ENCODE results near the gene INTS11. TPM values are rescaled to one million over a fixed set of nuclear protein-coding genes. Genes with fewer than 3 reads are reported as not detected.
"Not testable (repeated sequence)": the region's sequence is repeated elsewhere in the genome, so short reads cannot be mapped to it uniquely, and the experiment has no call there.

The INTS11 gene
- total RNA-seq, 3 donors from 2014 or later (not counting 1 experiment from before 2014, with no cell fraction given) = 150 to 189 (median 181) TPM

- Mint-ChIP-seq H3K27me3 (ENCODE audit: low read depth in 2 of 2) (no peaks in the 10 kb centered on the region), H3K36me3 (no peaks in the 10 kb centered on the region), H3K4me3 (peak overlapping the region; percentile 67), H3K9me3 (no peaks in the 10 kb centered on the region), H3K27ac (peak overlapping the region; percentile 38 to 79), H3K4me1 (peaks cover 10 to 27% of the 10 kb centered on the region in 2 donors)
- ATAC-seq = peak; percentile 34 to 62 (median 40)
- WGBS (ENCODE audit: insufficient coverage) = 30% methylated on average over 26 of the region's 26 CpGs
- H3K36me3 ChIP-seq (ENCODE audit: control insufficient read depth, insufficient read depth, low read length) = peaks cover 9% of the 10 kb centered on the region
- H3K4me1 ChIP-seq (ENCODE audit: control insufficient read depth, insufficient read depth, low read length) = peaks cover 49% of the 10 kb centered on the region
- no peaks in the 10 kb centered on the region for H3K9me3 ChIP-seq (ENCODE audit: control insufficient read depth, insufficient read depth, low read length)
- H3K27ac ChIP-seq (ENCODE audit: low read length) = peak overlapping the region; percentile 65
- DNase-seq = peak; percentile 76 to 84
- H3K4me3 ChIP-seq (ENCODE audit: low read length) = no peak overlapping the region
- TF ChIP-seq CTCF (IDR thresholded peaks at IDR 0.05) = peak; percentile 83
- intact Hi-C loops (cut with micrococcal nuclease) = no loop called here
- no peaks in the 10 kb centered on the region for H3K27me3 ChIP-seq (ENCODE audit: control insufficient read depth, insufficient read depth, low read length)
These were observed 47.6 kb upstream of the INTS11 start for GRCh38 chr1:1371746-1372711.

GRCh38 chr1:1371364-1371745, 46.9 kb upstream of the INTS11 start:
- Mint-ChIP-seq H3K9me3 (no peaks in the 10 kb centered on the region), H3K36me3 (no peaks in the 10 kb centered on the region), H3K27ac (peak overlapping the region in 1 of 2 donors; percentile 79), H3K4me1 (peaks cover 10 to 27% of the 10 kb centered on the region in 2 donors), H3K27me3 (ENCODE audit: low read depth in 2 of 2) (no peaks in the 10 kb centered on the region), H3K4me3 (peak overlapping the region; percentile 32)
- WGBS (ENCODE audit: insufficient coverage) = 7% methylated on average over 12 of the region's 12 CpGs
- ATAC-seq = peak; percentile 54 to 72 (median 59)
- Histone ChIP-seq H3K27ac (ENCODE audit: low read length) (peak overlapping the region; percentile 65), H3K36me3 (ENCODE audit: control insufficient read depth, insufficient read depth, low read length) (peaks cover 9% of the 10 kb centered on the region), H3K4me3 (ENCODE audit: low read length) (no peak overlapping the region), H3K9me3 (ENCODE audit: control insufficient read depth, insufficient read depth, low read length) (no peaks in the 10 kb centered on the region), H3K4me1 (ENCODE audit: control insufficient read depth, insufficient read depth, low read length) (peaks cover 49% of the 10 kb centered on the region), H3K27me3 (ENCODE audit: control insufficient read depth, insufficient read depth, low read length) (no peaks in the 10 kb centered on the region)
- peak; percentile 64 to 93 for DNase-seq
- intact Hi-C loops (cut with micrococcal nuclease) = no loop called here
- TF ChIP-seq CTCF (IDR thresholded peaks at IDR 0.05) = no peak

GRCh38 chr1:1370771-1371300, 46.4 kb upstream of the INTS11 start:
- Mint-ChIP-seq H3K9me3 (no peaks in the 10 kb centered on the region), H3K4me1 (peaks cover 10 to 27% of the 10 kb centered on the region in 2 donors), H3K27me3 (ENCODE audit: low read depth in 2 of 2) (no peaks in the 10 kb centered on the region), H3K27ac (peak overlapping the region in 1 of 2 donors; percentile 79), H3K36me3 (no peaks in the 10 kb centered on the region), H3K4me3 (peak overlapping the region; percentile 32)
- no peak for TF ChIP-seq CTCF (IDR thresholded peaks at IDR 0.05)
- no peak for ATAC-seq
- no peak overlapping the region for H3K4me3 ChIP-seq (ENCODE audit: low read length)
- peaks cover 46% of the 10 kb centered on the region for H3K4me1 ChIP-seq (ENCODE audit: control insufficient read depth, insufficient read depth, low read length)
- H3K27ac ChIP-seq (ENCODE audit: low read length) = no peak overlapping the region
- WGBS (ENCODE audit: insufficient coverage) = 72% methylated on average over 16 of the region's 16 CpGs
- intact Hi-C loops (cut with micrococcal nuclease) = no loop called here
- no peaks in the 10 kb centered on the region for H3K9me3 ChIP-seq (ENCODE audit: control insufficient read depth, insufficient read depth, low read length)
- no peaks in the 10 kb centered on the region for H3K27me3 ChIP-seq (ENCODE audit: control insufficient read depth, insufficient read depth, low read length)
- DNase-seq = peak in 1 of 2 donors; percentile 43
- peaks cover 9% of the 10 kb centered on the region for H3K36me3 ChIP-seq (ENCODE audit: control insufficient read depth, insufficient read depth, low read length)

GRCh38 chr1:1370094-1370493, 45.6 kb upstream of the INTS11 start:
- H3K4me1 Mint-ChIP-seq = peaks cover 5 to 23% of the 10 kb centered on the region in 2 donors
- H3K4me3 ChIP-seq (ENCODE audit: low read length); H3K27me3 ChIP-seq (ENCODE audit: control insufficient read depth, insufficient read depth, low read length); H3K27ac ChIP-seq (ENCODE audit: low read length); H3K9me3 ChIP-seq (ENCODE audit: control insufficient read depth, insufficient read depth, low read length); H3K36me3 Mint-ChIP-seq; DNase-seq; H3K27ac Mint-ChIP-seq; intact Hi-C loops (cut with micrococcal nuclease); H3K27me3 Mint-ChIP-seq (ENCODE audit: low read depth in 2 of 2); H3K9me3 Mint-ChIP-seq; H3K36me3 ChIP-seq (ENCODE audit: control insufficient read depth, insufficient read depth, low read length); H3K4me3 Mint-ChIP-seq; ATAC-seq: not testable (repeated sequence)
- H3K4me1 ChIP-seq (ENCODE audit: control insufficient read depth, insufficient read depth, low read length) = peaks cover 42% of the 10 kb centered on the region
- 90% methylated on average over 14 of the region's 14 CpGs for WGBS (ENCODE audit: insufficient coverage)
